GM21360 (cell line): ENCODE results near the gene AQP9.

Source experiments
- ATAC-seq: cut with Tn5 transposase; IDR thresholded peaks from one replicate; pipeline ENCODE4 v1.9.1; 2021; ENCODE audit warnings: mild to moderate bottlenecking, moderate library complexity; ENCODE audit not compliant: unreplicated experiment

Gene AQP9

GRCh38 chr15:58222679-58223078, 84.5 kb downstream of the AQP9 start:
- ATAC-seq, result no peak

- ATAC-seq, result no peak
These were observed 85.3 kb downstream of the AQP9 start for GRCh38 chr15:58223432-58223831.

- ATAC-seq, result no peak
These were observed 85.9 kb downstream of the AQP9 start for GRCh38 chr15:58224068-58224467.

- no peak for ATAC-seq
These were observed 89.7 kb downstream of the AQP9 start for GRCh38 chr15:58227706-58228543.

- no peak for ATAC-seq
These were observed 90.5 kb downstream of the AQP9 start for GRCh38 chr15:58228718-58229117.

- no peak for ATAC-seq
These were observed 91.2 kb downstream of the AQP9 start for GRCh38 chr15:58229297-58229768.

- ATAC-seq, result no peak
These were observed 94.3 kb downstream of the AQP9 start for GRCh38 chr15:58232281-58233065.

- ATAC-seq, result no peak
These were observed 95.2 kb downstream of the AQP9 start for GRCh38 chr15:58233341-58233740.
